GOT3 (cell line): ENCODE results near the gene CNBP.
"Not testable (repeated sequence)": the region's sequence is repeated elsewhere in the genome, so short reads cannot be mapped to it uniquely, and the experiment has no call there.

ENCODE experiments used
- DNase-seq: peaks from one replicate; lab custom pipeline; 2025; ENCODE audit warnings: mixed read lengths; lab: John Stamatoyannopoulos, UW

CNBP gene

DNA sequence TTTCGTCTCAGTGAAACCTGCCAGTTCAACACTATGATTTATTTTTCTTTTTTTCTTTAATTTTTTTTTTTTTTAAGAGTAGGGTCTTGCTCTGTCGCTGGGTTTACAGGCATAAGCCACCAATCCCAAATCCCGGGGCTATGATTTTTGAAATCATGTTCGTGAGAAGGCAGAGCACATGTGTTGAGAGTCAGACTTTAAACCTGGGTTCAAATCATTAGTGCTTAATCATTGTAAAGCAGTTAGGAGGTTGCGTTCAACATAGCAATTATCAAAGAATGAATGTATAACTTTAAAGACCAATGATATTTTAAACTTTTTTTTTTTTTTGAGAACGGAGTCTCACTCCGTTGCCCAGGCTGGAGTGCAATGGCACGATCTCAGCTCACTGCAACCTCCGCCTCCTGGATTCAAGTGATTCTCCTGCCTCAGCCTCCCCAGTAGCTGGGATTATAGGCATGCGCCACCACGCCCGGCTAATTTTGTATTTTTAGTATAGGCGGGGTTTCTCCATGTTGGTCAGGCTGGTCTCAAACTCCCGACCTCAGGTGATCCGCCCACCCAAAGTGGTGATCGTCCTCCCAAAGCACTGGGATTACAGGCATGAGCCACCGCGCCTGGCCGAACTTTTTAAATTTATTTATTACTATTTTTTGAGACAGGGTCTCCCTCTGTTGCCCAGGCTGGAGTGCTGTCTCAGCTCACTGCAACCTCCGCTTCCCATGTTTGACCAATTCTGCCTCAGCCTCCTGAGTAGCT is 1.3 kb upstream of the CNBP start:
- not testable (repeated sequence) for DNase-seq

DNA sequence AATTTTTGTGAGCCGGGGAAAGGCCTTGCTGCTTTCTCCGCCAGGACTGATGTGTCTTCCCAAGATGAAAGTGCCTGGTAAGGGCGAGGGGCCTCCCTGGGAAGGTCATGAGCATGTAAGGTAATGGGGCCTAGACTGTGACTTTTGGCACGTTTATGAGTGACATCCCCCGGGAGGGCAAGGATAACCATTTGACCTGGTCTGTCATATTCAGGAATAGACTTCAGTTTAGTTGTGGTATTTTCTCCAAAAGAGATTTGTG is 631 bp upstream of the CNBP start:
- DNase-seq: no peak

DNA sequence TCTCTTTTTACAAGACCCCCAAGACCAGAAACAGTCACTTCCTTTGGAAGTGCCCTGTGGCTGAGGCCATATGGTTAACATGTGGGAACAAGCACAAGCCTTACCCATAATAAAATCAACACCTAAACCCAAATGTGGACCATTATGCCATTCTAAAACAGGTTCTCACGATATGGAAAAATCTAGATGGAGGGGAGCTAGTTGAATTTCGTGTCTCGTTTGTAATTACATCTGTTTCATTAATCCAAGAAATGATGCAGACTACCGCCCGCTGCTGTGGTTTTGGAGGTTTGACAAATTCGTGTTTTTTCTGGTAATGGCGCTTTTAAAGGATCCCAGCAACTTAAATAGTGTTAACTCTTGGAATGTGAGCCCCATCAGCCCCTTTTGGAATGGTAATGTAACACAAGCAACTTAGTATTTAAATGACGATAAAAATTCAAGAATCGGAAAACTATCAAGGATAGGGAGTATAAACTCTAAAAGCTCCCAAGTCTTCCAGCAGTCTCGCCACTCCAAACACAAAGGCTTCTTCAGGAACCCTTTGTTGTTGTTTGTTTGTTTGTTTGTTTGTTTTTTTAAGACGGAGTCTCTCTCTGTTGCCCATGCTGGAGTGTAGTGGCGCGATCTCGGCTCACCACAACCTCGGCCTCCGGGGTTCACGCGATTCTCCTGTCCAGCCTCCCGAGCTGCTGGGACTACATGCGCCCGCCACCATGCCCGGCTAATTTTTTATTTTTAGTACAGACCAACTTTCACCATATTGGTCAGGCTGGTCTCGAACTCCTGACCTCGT is 1.1 kb downstream of the CNBP start:
- DNase-seq: no peak

DNA sequence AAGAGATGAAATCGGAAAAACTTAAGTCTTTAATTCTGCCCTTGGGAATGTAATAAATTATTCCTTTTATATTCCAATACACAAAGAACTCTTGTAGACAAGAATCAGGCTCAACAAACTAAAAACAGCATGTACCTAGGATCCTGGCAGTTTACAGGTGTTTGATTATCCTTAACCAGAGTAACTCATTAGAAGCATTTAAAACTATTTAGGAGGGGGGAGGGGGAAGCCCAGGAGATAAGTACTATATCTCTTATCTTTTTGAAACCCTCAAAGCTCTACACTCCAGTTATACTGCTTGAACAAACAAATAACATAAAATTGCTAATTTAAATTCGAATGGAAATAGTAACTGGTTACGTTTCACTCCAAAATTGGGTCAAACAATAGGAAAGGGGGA is 1.9 kb downstream of the CNBP start:
- DNase-seq: no peak

DNA sequence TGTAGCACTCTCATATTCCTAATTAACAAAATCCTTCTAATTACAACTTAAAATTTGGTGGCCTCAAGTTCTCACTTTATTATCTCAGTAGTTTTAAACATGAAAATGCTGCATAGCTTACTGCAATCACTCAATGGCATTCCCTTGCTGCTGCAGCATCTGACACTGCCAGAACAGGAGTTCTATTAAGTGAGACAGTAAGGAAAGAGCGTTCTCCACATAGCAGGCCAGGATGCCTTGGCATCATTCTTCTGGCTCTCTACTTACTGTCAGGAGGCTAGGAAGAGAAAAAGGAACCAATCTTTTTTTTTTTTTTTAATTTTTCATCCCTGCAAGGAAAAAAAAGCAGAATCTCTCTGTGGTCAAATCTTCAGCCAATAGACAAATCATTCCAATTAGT is 3.2 kb downstream of the CNBP start:
- no peak for DNase-seq

DNA sequence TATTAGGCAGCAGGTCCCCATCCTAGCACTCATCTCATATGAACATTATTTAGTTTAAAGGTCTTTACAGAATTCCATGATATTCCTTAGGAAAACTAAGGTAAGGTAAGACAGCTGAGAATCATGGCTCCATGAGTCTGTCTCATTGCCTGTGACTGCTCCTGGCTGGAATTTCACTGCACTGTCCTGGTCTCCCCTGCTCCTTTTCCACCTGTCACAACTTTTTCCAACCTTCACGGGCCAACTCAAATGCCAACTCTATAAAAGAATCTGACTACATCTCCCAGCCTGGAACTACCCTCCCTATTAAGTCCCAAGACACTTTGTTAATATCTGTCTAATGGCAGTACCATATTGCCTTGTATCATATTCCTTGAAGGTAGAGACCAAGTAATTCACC is 7.6 kb downstream of the CNBP start:
- no peak for DNase-seq

DNA sequence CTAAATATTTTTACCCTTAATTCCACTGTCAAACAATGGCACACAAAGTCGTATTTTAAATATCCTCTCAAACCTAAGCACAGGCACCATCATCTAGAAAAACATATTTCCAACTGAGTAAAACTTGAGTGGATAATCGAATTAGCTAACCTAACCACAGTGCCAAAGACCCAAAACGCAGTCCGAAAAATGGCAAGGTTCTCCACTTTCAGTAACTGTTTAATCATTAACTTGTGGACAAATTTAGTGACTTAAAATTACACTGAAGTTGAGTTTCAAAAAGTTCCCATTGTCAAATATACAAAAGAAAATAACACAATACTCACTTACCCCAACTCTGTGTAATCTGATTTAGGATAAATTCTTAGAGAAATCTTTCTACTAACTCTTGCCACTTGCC is 10.0 kb downstream of the CNBP start:
- no peak for DNase-seq

DNA sequence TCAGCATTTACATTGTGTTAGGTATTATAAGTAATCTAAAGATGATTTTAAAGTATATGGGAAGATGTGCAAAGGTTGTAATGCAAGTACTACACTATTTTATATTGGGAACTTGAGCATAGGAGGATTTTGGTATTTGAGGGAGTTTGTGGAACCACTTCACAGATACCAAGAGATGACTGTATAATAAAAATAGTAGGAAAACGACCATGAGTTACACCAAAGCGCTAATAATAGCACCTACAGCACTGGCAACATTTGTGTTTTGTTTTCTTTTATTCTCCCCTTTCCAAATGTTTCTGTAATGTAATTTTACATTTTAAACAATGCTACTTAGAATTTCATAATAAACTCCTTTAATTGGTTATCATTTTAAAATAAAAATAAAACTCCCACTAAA is 10.5 kb downstream of the CNBP start:
- no peak for DNase-seq

DNA sequence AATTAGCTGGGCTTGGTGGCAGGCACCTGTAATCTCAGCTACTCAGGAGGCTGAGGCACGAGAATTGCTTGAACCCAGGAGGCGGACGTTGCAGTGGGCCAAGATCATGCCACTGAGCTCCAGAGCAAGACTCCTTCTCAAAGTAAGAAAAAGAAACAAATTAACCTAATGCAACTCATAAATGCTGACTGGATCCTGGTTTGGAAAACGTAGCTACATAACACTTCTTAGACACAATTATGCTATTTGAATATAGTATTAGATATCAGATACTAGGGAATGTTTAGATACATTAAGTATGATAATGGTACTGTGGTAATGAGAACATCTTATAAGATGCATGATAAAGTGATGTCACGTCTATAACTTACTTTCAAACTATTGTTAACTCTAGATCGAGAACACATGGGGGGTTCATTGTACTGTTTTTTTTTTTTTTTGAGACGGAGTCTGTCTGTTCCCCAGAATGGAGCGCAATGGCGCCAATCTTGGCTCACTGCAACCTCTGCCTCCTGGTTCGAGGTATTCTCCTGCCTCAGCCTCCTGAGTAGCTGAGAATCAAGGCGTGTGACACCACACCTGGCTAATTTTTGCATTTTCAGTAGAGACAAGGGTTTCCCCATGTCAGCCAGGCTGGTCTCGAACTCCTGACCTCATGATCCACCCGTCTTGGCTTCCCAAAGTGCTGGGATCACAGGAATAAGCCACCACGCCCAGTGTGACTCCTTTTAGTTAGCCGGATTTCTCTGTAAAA is 16.9 kb downstream of the CNBP start:
- no peak for DNase-seq

DNA sequence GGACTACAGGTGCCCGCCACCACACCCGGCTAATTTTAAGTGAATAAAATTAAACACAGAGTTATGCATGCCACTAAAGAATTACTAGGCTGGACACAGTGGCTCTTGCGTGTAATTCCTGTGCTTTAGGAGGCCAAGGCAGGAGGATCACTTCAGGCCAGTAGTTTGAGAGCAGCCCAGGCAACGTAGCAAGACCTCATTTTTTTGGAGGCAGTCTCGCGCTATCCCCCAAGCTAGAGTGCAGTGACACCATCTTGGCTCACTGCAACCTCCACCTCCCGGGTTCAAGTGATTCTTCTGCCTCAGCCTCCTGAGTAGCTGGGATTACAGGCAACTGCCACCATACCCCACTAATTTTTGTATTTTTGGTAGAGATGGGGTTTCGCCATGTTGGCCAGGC is 18.1 kb downstream of the CNBP start:
- DNase-seq: not testable (repeated sequence)

DNA sequence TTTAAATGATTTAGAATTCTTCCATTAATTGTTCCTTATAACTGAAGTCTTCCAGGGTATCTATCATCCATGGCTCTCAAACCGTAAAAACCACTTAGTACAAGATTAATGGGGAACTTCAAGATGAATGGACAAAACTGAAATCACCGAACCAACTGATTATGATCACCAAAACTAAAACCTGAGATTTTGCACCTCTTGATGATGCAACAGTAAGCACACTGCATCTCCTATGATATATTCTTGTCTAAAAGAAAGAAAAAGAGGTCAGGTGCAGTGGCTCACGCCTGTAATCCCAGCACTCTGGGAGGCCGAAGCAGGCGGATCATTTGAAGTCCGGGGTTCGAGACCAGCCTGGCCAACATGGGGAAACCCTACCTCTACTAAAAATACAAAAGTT is 19.2 kb downstream of the CNBP start:
- DNase-seq: no peak

DNA sequence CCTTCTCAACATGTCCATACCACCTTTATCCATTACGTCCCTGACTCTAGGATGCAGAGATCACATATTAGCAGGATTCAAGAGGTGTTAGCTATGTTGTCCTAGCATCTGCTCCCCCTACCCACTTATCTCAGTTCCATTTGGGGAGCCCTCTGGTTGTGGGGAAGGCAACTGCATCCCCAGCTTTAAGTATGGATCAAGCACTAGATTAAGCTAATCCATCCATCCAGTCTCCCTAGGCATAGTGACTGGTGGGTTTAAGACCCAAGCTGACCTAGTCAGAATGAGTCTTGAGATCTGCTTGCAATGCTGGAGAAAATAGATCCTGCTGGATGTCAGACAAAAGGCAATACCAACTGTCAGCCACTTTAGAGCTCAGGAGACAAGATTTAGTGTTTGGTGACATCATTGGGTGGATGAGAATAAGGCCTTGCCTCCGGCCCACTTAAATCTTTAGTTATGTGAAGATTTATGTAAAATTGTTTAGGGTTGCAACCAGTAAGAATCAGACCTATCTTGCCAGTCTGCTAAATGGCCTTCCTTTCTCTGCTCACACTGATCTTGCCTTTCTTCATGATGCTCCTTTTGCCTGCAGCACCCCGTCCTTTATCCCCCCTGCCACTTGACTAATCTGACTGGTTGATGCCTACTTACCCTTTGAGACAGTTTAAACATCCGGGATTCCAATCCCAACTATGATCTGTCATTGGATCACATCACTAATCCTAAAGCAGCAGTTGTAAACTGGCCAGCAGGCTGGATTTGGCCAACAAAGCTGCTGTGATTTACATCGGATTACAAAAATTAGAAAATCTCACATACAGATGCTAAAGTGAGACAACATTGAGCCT is 20.7 kb downstream of the CNBP start:
- DNase-seq: no peak

DNA sequence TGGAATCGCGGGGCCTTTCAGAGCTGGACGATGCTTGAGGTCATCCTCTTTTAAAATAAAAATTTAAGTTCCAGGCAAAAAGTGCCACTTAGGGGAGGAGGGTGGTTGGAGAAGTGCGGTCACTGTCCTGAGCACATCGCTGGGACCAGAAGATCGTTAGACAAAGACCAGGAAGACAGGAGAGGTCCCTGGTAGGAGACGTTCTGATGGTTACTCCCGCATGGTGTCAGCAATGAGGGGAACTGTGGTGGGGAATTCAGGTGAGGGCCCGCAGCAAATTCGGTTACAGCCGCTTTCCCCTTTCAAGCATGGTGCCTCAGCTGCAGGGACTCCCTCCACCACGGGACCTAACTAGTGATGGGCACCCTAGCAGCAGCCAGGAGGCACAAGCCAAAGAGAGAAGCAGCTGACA is 21.8 kb downstream of the CNBP start:
- no peak for DNase-seq

DNA sequence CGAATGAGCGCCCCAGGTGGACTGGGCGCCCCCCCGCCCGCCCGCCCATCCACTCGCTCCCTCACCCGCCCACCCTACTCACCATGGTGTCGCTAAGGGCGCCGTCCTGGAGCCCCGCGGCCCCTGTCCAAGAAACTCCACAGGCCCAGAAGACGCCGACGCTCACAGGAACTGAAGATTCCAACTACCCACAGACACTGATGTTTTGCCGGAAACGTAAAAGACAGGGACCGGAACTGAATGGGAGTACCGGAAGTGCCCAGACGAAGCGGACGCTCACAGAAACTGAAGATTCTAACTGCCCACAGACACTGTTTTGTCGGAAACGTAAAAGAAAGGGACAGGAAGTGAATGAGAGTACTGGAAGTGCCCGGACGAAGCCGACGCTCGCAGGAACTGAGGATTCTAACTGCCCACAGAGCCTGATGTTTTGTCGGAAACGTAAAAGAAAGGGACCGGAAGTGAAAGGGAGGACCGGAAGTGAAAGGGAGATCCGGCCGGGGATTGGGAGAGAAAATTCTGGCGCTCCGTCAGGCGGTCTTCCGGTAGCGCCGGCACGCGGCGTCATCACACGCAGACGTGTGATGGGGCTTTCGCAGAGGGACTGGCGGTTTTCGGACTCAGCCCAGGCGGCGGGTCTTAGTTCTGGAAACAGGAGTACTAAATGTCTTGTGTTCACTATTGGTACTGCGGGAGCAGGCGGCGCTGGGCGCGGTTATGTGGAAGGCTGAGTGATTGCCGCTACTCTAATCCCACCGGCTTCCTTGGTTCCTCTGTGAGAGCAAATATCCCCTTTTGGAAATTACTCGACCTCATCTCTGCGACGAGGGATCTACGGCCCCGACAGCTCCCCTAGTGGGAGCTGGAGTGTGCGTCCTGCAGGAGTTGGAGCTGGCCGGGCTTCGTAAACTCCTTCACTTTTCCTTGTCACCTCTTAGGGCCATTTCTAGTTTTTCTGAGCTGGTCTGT is 22.5 kb downstream of the CNBP start, which contains the start of gene ISY1:
ISY1 (minus strand) TSS at position 173 of the 969 bp plus-strand sequence; CDS start at position 85, 88 bp downstream.
- DNase-seq: peak; percentile 86

DNA sequence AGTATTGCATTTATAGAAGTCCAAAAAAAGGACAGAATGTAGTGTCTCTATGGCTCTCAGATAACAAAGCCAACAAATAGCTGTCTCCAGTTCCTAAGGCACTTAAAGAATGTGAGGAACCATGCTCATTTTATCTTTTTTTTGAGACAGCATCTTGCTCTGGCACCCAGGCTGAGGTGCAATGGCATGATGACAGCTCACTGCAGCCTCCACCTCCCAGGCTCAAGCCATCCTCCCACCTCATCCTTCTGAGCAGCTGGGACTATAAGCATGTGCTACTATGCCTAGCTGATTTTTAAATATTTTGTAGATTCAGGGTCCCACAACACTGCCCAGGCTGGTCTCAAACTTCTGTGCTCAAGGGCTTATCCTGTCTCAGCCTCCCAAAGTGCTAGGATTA is 38.9 kb downstream of the CNBP start:
- DNase-seq: no peak

DNA sequence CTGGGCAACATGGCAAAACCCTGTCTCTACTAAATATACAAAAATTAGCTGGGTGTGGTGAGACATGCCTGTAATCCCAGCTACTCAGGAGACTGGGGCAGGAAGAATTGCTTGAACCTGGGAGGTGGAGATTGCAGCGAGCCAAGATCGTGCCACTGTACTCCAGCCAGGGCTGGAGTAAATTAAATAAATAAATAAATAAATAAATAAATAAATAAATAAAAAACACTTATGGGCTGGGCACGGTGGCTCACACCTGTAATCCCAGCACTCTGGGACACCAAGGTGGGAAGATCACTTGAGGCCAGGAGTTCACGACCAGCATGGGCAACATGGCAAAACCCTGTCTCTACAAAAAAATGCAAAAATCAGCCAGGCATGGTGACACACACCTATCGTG is 42.7 kb downstream of the CNBP start:
- not testable (repeated sequence) for DNase-seq

DNA sequence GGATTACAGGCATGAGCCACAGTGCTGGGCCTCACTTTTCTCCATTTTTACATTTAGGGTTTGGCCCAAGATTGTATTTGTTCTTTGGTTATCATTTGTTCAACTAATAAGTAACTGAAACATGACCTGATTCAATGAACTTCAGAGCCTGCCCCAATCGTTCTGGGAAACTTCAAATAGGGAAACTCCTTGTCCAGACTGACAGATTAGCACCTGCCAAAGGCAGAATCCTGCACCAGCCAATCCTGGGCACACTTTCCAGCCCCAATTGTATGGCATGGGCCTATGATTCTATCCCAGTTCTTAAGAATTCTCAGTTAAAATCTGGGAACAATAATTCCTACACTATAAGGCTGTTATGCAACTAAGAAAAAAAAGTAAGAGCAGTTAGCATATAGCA is 43.8 kb downstream of the CNBP start:
- DNase-seq: no peak

DNA sequence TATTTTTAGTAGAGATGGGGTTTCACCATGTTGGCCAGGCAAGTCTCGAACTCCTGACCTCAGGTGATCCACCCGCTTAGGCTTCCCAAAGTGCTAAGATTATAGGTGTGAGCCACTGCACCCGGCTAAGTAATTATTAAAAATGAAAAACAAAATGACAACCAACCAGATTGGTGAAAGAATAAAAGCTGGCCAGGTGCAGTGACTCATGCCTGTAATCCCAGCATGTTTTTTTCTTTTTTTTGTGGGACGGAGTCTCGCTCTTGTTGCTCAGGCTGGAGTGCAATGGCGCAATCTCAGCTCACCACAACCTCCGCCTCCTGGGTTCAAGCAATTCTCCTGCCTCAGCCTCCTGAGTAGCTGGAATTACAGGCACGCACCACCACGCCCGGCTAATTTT is 47.4 kb downstream of the CNBP start:
- DNase-seq: not testable (repeated sequence)

DNA sequence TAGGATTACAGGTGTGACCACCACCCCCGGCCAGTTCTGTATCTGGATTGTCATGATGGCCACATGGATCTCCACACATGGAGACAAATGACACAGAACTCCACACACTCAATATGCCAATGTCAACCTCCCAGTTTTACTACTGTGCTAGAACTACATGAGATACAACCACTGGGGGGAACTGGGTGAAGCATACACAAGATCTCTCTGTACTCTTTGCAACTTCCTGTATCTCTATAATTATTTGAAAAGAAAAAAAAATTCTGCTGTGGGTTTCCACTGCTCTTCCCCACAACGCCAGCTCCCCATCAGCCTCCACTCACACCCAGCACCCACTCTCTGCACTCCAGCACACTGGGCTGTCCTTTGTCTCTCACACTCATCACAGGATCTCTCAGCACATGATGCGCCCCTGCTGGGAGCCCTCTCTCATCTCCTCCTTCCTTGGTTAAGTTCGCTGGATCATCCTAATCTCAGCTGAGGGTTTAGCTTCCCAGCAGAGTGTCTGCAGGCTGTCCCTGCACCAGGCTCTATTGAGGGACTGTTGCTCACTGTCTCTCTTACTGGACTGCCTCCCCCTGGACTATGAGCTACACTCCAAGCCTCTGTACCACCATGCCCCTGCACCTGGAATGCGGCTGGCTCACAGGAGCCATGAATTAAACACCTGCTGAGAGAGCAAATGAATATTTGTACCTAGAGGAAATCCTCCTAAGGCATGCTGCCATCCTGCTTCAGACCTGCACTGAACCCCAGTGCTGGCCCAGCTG is 51.4 kb downstream of the CNBP start:
- no peak for DNase-seq

DNA sequence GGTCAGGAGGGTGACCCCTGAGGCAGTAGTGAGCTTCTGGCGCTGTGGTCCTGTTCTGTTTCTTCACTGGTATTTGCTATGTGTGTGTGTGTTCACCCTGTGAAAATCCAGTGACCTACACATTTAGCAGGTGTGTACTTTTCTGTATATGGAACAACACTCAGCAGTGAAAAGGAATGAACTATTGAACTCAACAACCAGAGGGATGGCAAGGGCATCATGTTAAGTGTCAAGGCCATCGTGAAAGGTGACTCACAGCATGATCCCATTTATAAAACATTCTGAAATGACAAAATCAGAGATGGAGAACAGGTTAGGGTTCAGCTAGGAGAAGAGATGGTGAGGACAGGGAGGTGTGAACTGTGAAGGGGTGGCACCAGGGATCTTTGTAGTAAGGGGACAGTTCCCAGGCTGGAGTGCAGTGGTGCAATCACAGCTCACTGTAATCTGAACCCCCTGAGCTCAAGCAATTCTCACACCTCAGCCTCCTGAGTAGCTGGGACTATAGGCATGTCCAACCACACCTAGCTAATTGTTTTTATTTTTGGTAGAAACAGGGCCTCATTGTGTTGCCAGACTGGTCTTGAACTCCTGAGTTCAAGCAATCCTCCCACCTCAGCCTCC is 52.1 kb downstream of the CNBP start:
- DNase-seq: no peak
